ENCODE measurements around the gene C12orf42. TPM values are rescaled to one million over a fixed set of nuclear protein-coding genes. Genes with fewer than 3 reads are reported as not detected.
A peak's percentile ranks its signal among the peaks of the same experiment; 100 is the strongest.
"Not testable (repeated sequence)": the region's sequence is repeated elsewhere in the genome, so short reads cannot be mapped to it uniquely, and the experiment has no call there.

Gene C12orf42
- total RNA-seq, 1 experiment from 2014 or later = not detected

- no peak for DNase-seq (ENCODE audit: low read depth)
- in situ Hi-C loops (cut with HindIII; ENCODE audit: low pct_unique_long_range_greater_than_20kb, low sequenced_read_pairs) = no loop called here
These were observed 53.6 kb downstream of the C12orf42 start for GRCh38 chr12:103442182-103442555.

- in situ Hi-C loops (cut with HindIII; ENCODE audit: low pct_unique_long_range_greater_than_20kb, low sequenced_read_pairs) = no loop called here
- DNase-seq (ENCODE audit: low read depth) = no peak
These were observed 54.2 kb downstream of the C12orf42 start for GRCh38 chr12:103441437-103442181.

DNA sequence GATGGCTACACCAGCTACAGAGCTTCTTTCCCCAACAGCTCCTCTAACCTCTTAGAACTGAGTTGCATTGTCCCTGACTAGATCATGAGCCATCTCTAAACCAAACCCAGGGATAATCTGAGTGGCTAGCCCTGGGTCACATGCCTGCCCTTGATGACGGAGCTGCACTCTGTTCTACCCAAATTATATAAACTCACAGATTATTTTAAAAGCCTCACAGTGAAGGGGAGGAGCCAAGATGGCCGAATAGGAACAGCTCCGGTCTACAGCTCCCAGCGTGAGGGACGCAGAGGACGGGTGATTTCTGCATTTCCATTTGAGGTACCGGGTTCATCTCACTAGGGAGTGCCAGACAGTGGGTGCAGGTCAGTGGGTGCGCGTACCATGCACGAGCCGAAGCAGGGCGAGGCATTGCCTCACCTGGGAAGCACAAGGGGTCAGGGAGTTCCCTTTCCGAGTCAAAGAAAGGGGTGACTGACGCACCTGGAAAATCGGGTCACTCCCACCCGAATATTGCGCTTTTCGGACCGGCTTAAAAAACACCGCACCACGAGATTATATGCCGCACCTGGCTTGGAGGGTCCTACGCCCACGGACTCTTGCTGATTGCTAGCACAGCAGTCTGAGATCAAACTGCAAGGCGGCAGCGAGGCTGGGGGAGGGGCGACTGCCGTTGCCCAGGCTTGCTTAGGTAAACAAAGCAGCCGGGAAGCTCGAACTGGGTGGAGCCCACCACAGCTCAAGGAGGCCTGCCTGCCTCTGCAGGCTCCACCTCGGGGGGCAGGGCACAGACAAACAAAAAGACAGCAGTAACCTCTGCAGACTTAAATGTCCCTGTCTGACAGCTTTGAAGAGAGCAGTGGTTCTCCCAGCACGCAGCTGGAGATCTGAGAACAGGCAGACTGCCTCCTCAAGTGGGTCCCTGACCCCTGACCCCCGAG, 61.3 kb downstream of the C12orf42 start:
- in situ Hi-C loops (cut with HindIII; ENCODE audit: low pct_unique_long_range_greater_than_20kb, low sequenced_read_pairs); DNase-seq (ENCODE audit: low read depth): not testable (repeated sequence)

GRCh38 chr12:103431950-103432349, 63.8 kb downstream of the C12orf42 start:
- DNase-seq (ENCODE audit: low read depth) = no peak
- in situ Hi-C loops (cut with HindIII; ENCODE audit: low pct_unique_long_range_greater_than_20kb, low sequenced_read_pairs) = no loop called here

- in situ Hi-C loops (cut with HindIII; ENCODE audit: low pct_unique_long_range_greater_than_20kb, low sequenced_read_pairs) = no loop called here
- DNase-seq (ENCODE audit: low read depth) = no peak
These were observed 64.4 kb downstream of the C12orf42 start for GRCh38 chr12:103431387-103431786.

GRCh38 chr12:103425674-103426073, 70.1 kb downstream of the C12orf42 start:
- in situ Hi-C loops (cut with HindIII; ENCODE audit: low pct_unique_long_range_greater_than_20kb, low sequenced_read_pairs); DNase-seq (ENCODE audit: low read depth): not testable (repeated sequence)

- DNase-seq (ENCODE audit: low read depth); in situ Hi-C loops (cut with HindIII; ENCODE audit: low pct_unique_long_range_greater_than_20kb, low sequenced_read_pairs): not testable (repeated sequence)
These were observed 70.8 kb downstream of the C12orf42 start for GRCh38 chr12:103424849-103425586.

GRCh38 chr12:103423516-103423910, 72.3 kb downstream of the C12orf42 start:
- in situ Hi-C loops (cut with HindIII; ENCODE audit: low pct_unique_long_range_greater_than_20kb, low sequenced_read_pairs) = no loop called here
- no peak for DNase-seq (ENCODE audit: low read depth)

DNA sequence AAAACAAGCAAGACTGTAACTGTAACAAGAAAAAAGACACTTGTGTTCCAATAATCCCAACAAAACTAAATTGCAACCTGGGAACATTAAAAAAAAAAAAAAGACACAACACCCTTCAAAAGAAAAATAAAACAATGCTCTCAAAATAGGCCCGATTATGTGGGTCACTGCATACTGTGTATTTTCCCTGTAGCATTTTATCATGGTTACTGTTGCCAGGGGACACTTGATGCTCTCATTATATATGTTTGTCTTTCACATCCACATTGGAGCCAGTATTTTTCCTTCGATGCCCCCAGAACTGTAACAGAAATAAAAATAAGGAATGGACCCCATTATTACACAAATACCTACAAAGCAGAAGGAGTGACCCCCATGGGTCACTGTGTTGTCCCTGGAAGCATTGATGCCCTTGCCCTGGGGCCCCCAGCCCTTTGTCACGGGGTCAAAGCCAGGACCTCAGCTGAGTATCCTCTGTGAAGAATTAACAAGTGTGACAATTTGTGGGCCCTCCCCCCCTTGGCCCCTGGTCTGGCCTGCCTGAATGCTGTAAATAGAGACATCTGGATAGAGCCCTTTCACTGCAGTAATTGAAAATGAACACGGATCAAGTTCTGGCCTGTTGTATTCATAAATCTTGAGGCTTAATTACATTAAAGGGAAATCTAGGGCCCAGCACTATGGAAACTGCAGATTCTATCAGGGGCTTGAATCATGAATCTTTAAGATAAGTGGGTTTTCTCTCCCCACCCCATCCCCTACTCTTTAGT, 72.8 kb downstream of the C12orf42 start:
- in situ Hi-C loops (cut with HindIII; ENCODE audit: low pct_unique_long_range_greater_than_20kb, low sequenced_read_pairs) = no loop called here

GRCh38 chr12:103422328-103422727, 73.4 kb downstream of the C12orf42 start:
- DNase-seq (ENCODE audit: low read depth) = no peak

More for the DNA sequence above, 72.8 kb downstream of the C12orf42 start:
- DNase-seq (ENCODE audit: low read depth) = no peak

DNA sequence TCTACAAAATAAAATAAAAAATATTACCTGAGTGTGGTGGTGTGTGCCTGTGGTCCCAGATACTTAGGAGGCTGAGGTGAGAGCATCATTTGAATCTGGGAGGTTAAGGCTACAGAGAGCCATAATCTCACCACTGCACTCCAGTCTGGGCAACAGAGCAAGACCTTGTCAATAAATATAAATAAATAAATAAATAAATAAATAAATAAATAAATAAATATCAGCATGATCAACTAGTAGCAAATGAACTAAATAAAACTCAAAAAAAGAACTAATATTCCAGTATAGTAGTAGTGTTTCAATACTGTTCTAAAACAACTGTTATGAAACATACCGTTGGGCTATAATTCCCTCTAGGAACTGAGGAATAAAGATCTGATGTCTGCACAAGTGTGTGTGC, 74.4 kb downstream of the C12orf42 start:
- DNase-seq (ENCODE audit: low read depth) = no peak
- in situ Hi-C loops (cut with HindIII; ENCODE audit: low pct_unique_long_range_greater_than_20kb, low sequenced_read_pairs) = no loop called here

More at GRCh38 chr12:103422328-103422727, 73.4 kb downstream of the C12orf42 start:
- in situ Hi-C loops (cut with HindIII; ENCODE audit: low pct_unique_long_range_greater_than_20kb, low sequenced_read_pairs) = no loop called here

DNA sequence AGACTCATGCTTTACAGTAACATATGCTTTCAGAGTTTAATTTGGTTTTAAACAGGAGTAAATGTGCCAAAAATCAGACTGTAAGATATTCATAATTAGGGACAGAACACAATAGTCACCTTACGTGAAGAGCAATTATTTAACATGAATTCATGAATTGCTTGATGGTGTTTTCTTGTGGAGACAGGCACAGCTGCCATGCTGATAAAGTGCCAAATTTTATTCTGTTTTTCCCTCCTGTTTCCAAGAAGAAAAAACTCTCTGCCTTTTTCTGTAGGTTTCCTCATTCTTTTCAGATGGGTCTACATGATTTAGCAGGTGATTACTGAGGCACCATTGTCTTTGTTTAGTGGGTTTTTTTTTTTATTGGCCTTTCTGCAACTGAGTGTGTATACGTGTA, 80.1 kb downstream of the C12orf42 start:
- no peak for DNase-seq (ENCODE audit: low read depth)
- in situ Hi-C loops (cut with HindIII; ENCODE audit: low pct_unique_long_range_greater_than_20kb, low sequenced_read_pairs) = no loop called here

- in situ Hi-C loops (cut with HindIII; ENCODE audit: low pct_unique_long_range_greater_than_20kb, low sequenced_read_pairs) = no loop called here
- peak; percentile 41 for DNase-seq (ENCODE audit: low read depth)
These were observed 94.3 kb downstream of the C12orf42 start for GRCh38 chr12:103401421-103401820.

DNA sequence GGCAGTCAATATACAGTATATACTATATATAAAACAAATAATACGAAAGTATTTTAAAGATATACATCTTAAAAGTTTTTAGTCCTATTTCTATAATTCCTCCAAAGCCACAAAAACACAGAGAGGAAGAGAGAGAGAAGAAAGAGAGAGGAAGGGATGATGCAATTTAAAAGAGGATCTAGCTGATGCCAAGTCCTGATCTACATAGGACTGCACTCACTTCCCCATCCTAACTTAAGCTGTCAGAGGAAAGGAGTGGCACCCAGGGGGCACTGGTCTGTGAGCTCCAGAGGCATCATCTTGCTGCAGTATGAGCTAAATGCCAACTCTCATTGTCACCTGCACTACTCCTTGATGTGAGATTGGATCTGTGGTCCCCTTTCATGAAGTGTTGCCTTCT, 95.8 kb downstream of the C12orf42 start:
- DNase-seq (ENCODE audit: low read depth) = no peak
- in situ Hi-C loops (cut with HindIII; ENCODE audit: low pct_unique_long_range_greater_than_20kb, low sequenced_read_pairs) = no loop called here

DNA sequence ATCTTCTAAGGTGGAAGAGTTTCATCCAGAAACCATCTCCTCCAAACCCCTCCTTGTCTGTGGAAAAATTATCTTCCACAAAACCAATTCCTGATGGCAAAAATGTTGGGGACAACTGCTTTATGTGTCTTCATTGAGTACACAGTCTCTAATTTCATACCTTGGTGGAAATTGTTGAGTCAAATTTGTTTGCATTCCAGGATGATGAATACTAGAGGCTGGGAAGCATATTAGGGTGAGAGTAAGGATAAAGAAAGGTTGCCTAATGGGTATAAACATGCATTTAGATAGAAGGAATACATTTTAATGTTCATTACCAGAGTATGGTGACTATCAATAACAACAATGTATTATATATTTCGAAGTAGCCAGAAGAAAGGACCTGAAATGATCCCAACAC, 98.2 kb downstream of the C12orf42 start:
- in situ Hi-C loops (cut with HindIII; ENCODE audit: low pct_unique_long_range_greater_than_20kb, low sequenced_read_pairs) = no loop called here
- DNase-seq (ENCODE audit: low read depth) = no peak

DNA sequence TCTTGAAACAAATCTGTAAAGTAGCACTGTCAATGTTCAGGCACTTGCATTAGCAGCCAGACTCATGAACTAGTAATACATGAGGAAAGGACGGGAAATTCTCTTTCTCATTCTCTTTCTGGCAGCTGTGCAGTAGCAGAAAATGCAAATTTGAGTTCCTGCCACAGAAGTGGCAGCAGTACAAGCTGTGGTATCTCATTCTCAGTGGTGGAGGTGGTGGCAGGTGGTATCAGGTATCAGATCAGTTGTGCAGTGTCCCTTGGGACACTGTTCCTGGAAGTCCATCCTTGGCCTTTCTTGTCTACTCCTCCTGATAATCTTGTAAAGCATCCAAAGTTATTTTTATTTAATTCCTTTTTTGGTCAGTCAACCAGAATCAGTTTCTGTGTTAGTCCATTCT, 103.0 kb downstream of the C12orf42 start:
- DNase-seq (ENCODE audit: low read depth) = no peak
- in situ Hi-C loops (cut with HindIII; ENCODE audit: low pct_unique_long_range_greater_than_20kb, low sequenced_read_pairs) = no loop called here

GRCh38 chr12:103391103-103391502, 104.7 kb downstream of the C12orf42 start:
- no peak for DNase-seq (ENCODE audit: low read depth)
- in situ Hi-C loops (cut with HindIII; ENCODE audit: low pct_unique_long_range_greater_than_20kb, low sequenced_read_pairs) = no loop called here

DNA sequence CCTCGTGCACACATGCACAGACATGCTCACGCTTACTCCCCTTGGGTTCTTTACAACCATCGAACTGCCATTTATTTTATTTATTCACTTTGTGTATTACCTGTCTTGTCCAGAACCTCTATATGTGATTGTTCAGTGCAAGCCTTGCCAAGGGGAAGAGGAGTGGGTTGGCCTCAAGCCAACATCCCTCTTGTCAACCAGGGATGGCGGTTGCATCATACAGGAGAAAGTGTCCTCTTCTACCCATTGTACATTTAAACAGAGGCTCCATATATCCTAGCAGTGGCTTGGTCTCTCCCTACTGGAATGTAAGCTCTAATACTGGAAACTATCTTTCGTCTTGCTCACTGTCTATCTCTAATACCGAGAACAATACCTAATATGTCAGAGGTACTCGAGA, 108.4 kb downstream of the C12orf42 start:
- no peak for DNase-seq (ENCODE audit: low read depth)
- in situ Hi-C loops (cut with HindIII; ENCODE audit: low pct_unique_long_range_greater_than_20kb, low sequenced_read_pairs) = no loop called here

Measured in Caki2 (cell line).